Lower leg skin (tissue), 3 donors: ENCODE results near the gene GTF2F2.

Experiments
- CTCF ChIP-seq, 3 donors: fragments of 450-650 bp; IDR thresholded peaks; one replicate each; pipeline ENCODE4 v1.5.1; 2016; ENCODE audit warnings: antibody characterized with exemption in 3 of 3, mild to moderate bottlenecking in 3 of 3, moderate library complexity in 2 of 3
- POLR2A ChIP-seq, 2 donors: fragments of 450-650 bp; IDR thresholded peaks; one replicate each; pipeline ENCODE4 v1.6.1; 2016 to 2017; ENCODE audit warnings: antibody characterized with exemption in 2 of 2, mild to moderate bottlenecking in 1 of 2, moderate library complexity in 1 of 2

GRCh38 chr13:45295536-45295935, 175.2 kb downstream of the GTF2F2 start:
- TF ChIP-seq POLR2A (IDR thresholded peaks at IDR 0.05) (no peak), CTCF (IDR thresholded peaks at IDR 0.05) (no peak)
